Activated T-cell treated with anti-CD3 and anti-CD28 coated beads, Interleukin-2, amount 50 U/mL, for 24 hours (primary cell): Measurements from ENCODE around the gene SLC35G6.
A peak's percentile ranks its signal among the peaks of the same experiment; 100 is the strongest.

ENCODE experiments used
- DNase-seq: peaks from one replicate; pipeline ENCODE4 v3.0.0-alpha.2; 2020
- H3K27ac Mint-ChIP-seq: 2 replicates; pipeline ENCODE4 v1.8.0; 2020; ENCODE audit warnings: mild to moderate bottlenecking, mixed read lengths
- H3K27me3 Mint-ChIP-seq: 2 replicates; pipeline ENCODE4 v1.8.0; 2020; ENCODE audit warnings: mixed read lengths
- H3K36me3 Mint-ChIP-seq: 2 replicates; pipeline ENCODE4 v1.8.0; 2020; ENCODE audit warnings: low read depth, mixed read lengths
- H3K4me1 Mint-ChIP-seq: 2 replicates; pipeline ENCODE4 v1.8.0; 2020; ENCODE audit warnings: low read depth, mixed read lengths
- H3K4me3 Mint-ChIP-seq: 2 replicates; pipeline ENCODE4 v1.8.0; 2020; ENCODE audit warnings: mild to moderate bottlenecking, moderate library complexity, mixed read lengths
- H3K9me3 Mint-ChIP-seq: 2 replicates; pipeline ENCODE4 v1.8.0; 2020; ENCODE audit warnings: mixed read lengths

SLC35G6 gene

GRCh38 chr17:7523033-7523432 lies 41.8 kb downstream of the SLC35G6 start:
- Mint-ChIP-seq H3K27ac (no peak overlapping the region), H3K4me3 (no peak overlapping the region), H3K27me3 (no peaks in the 10 kb centered on the region), H3K4me1 (peaks cover 3% of the 10 kb centered on the region), H3K36me3 (no peaks in the 10 kb centered on the region), H3K9me3 (peaks cover 3% of the 10 kb centered on the region)
- DNase-seq: peak; percentile 51

GRCh38 chr17:7528842-7529241 lies 47.6 kb downstream of the SLC35G6 start:
- no peak overlapping the region for H3K4me3 Mint-ChIP-seq
- H3K4me1 Mint-ChIP-seq: no peaks in the 10 kb centered on the region
- DNase-seq: no peak
- peaks cover 9% of the 10 kb centered on the region for H3K9me3 Mint-ChIP-seq
- peaks cover 3% of the 10 kb centered on the region for H3K36me3 Mint-ChIP-seq
- H3K27ac Mint-ChIP-seq: no peak overlapping the region
- no peaks in the 10 kb centered on the region for H3K27me3 Mint-ChIP-seq

- Mint-ChIP-seq H3K4me1 (no peaks in the 10 kb centered on the region), H3K27me3 (no peaks in the 10 kb centered on the region), H3K9me3 (peaks cover 9% of the 10 kb centered on the region), H3K4me3 (no peak overlapping the region), H3K36me3 (peaks cover 3% of the 10 kb centered on the region), H3K27ac (no peak overlapping the region)
- DNase-seq: no peak
Measured at GRCh38 chr17:7530023-7530900, 49.0 kb downstream of the SLC35G6 start.
